Measurements from ENCODE around the gene CACNA1C.

CACNA1C gene

GRCh38 chr12:2258025-2258424 lies 205.2 kb downstream of the CACNA1C start:
- DNase-seq (ENCODE audit: low spot score) = no peak

GRCh38 chr12:2259369-2259768 lies 206.6 kb downstream of the CACNA1C start:
- no peak for DNase-seq (ENCODE audit: low spot score)

GRCh38 chr12:2260441-2260840 lies 207.7 kb downstream of the CACNA1C start:
- no peak for DNase-seq (ENCODE audit: low spot score)

GRCh38 chr12:2261708-2262107 lies 208.9 kb downstream of the CACNA1C start:
- no peak for DNase-seq (ENCODE audit: low spot score)

GRCh38 chr12:2262449-2262848 lies 209.7 kb downstream of the CACNA1C start:
- DNase-seq (ENCODE audit: low spot score) = no peak

- DNase-seq (ENCODE audit: low spot score) = no peak
Measured at GRCh38 chr12:2263901-2264300, 211.1 kb downstream of the CACNA1C start.

GRCh38 chr12:2264651-2265232 lies 212.0 kb downstream of the CACNA1C start:
- DNase-seq (ENCODE audit: low spot score) = no peak

GRCh38 chr12:2265461-2266167 lies 212.8 kb downstream of the CACNA1C start:
- DNase-seq (ENCODE audit: low spot score) = no peak

GRCh38 chr12:2266666-2267620 lies 214.2 kb downstream of the CACNA1C start:
- DNase-seq (ENCODE audit: low spot score) = no peak

- DNase-seq (ENCODE audit: low spot score) = no peak
Measured at GRCh38 chr12:2267703-2268470, 215.1 kb downstream of the CACNA1C start.

GRCh38 chr12:2268471-2269286 lies 215.9 kb downstream of the CACNA1C start:
- DNase-seq (ENCODE audit: low spot score) = no peak

GRCh38 chr12:2270846-2271245 lies 218.1 kb downstream of the CACNA1C start:
- no peak for DNase-seq (ENCODE audit: low spot score)

- no peak for DNase-seq (ENCODE audit: low spot score)
Measured at GRCh38 chr12:2271961-2272360, 219.2 kb downstream of the CACNA1C start.

- no peak for DNase-seq (ENCODE audit: low spot score)
Measured at GRCh38 chr12:2273288-2273687, 220.5 kb downstream of the CACNA1C start.

GRCh38 chr12:2273751-2274150 lies 221.0 kb downstream of the CACNA1C start:
- DNase-seq (ENCODE audit: low spot score) = no peak

GRCh38 chr12:2274733-2275132 lies 221.9 kb downstream of the CACNA1C start:
- DNase-seq (ENCODE audit: low spot score) = no peak

- DNase-seq (ENCODE audit: low spot score) = no peak
Measured at GRCh38 chr12:2276288-2277033, 223.7 kb downstream of the CACNA1C start.

GRCh38 chr12:2277492-2278155 lies 224.8 kb downstream of the CACNA1C start:
- DNase-seq (ENCODE audit: low spot score) = no peak

- DNase-seq (ENCODE audit: low spot score) = no peak
Measured at GRCh38 chr12:2281446-2281845, 228.7 kb downstream of the CACNA1C start.

- DNase-seq (ENCODE audit: low spot score) = no peak
Measured at GRCh38 chr12:2282318-2282717, 229.5 kb downstream of the CACNA1C start.

All from SW480 (cell line).